Esophagus (tissue), 2 donors: ENCODE data around the gene SSBP3. TPM values are rescaled to one million over a fixed set of nuclear protein-coding genes. Genes with fewer than 3 reads are reported as not detected.

ENCODE experiments used
- H3K27ac ChIP-seq, 2 donors: one replicate each; pipeline ENCODE4 v1.5.1; 2013; ENCODE audit warnings: low read depth in 2 of 2, mild to moderate bottlenecking in 2 of 2, inconsistent platforms in 1 of 2, low read length in 1 of 2, moderate library complexity in 1 of 2
- H3K27me3 ChIP-seq, 2 donors: one replicate each; pipeline ENCODE4 v1.6.1; 2013; ENCODE audit warnings: low read length in 2 of 2, control low read depth in 1 of 2, mild to moderate bottlenecking in 1 of 2; ENCODE audit not compliant: insufficient read depth in 2 of 2, control insufficient read depth in 1 of 2
- H3K36me3 ChIP-seq, 2 donors: one replicate each; pipeline ENCODE4 v1.6.1; 2013; ENCODE audit warnings: low read length in 1 of 2; ENCODE audit not compliant: control insufficient read depth in 2 of 2, insufficient read depth in 2 of 2
- H3K4me1 ChIP-seq, 2 donors: one replicate each; pipeline ENCODE4 v1.6.1; 2013; ENCODE audit warnings: low read length in 1 of 2; ENCODE audit not compliant: control insufficient read depth in 2 of 2, insufficient read depth in 2 of 2
- H3K4me3 ChIP-seq, 2 donors: one replicate each; pipeline ENCODE4 v1.5.1; 2013; ENCODE audit warnings: low read length in 2 of 2, mild to moderate bottlenecking in 2 of 2, low read depth in 1 of 2, moderate library complexity in 1 of 2
- H3K9me3 ChIP-seq, 2 donors: one replicate each; pipeline ENCODE4 v1.6.1; 2013; ENCODE audit warnings: mild to moderate bottlenecking in 2 of 2, low read depth in 1 of 2, low read length in 1 of 2, moderate library complexity in 1 of 2; ENCODE audit not compliant: control insufficient read depth in 2 of 2, insufficient read depth in 1 of 2
- WGBS, 2 donors: extraction: QIAGEN DNeasy Blood & Tissue Kit; methylation state at CpG; one replicate each; pipeline ENCODE4 v1.1.7; 2013; 5-methylcytosine and 5-hydroxymethylcytosine counted together
- polyA plus RNA-seq, 2 donors: library from polyadenylated mRNA; stranded (reverse); fragments of 200-250 nt; gene quantifications; one replicate each; pipeline ENCODE4 v1.2.3, GENCODE V29; 2013
- donor health status: healthy with polysubstance abuse.
- donor health status: Bipolar disorder and iron deficiency.

SSBP3 gene
- polyA plus RNA-seq, 2 donors = 30.7 to 39.0 TPM

DNA sequence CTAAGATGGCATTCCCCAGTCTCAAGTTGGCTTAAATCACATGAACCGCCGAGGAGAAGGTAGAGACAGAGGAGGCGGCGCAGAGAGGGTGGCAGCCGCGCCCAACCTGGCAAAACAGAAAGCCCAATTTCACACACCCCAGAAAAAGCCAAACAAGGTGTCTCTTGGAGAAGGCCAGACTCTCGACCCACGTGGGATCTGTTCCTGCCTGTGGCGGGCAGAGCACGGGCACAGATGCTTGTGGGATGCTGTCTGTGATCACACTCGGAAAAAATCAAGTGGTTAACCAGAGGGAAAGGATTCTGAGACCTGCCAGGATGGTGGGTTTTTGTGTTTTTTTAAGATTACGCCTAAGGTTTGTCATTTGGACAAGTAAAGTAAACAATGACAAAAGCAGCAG lies 125.5 kb downstream of the SSBP3 start:
- Histone ChIP-seq H3K36me3 (no peaks in the 10 kb centered on the region), H3K9me3 (no peaks in the 10 kb centered on the region), H3K27ac (peak overlapping the region in 1 of 2 donors; percentile 5), H3K4me3 (no peak overlapping the region), H3K4me1 (peaks cover 10 to 27% of the 10 kb centered on the region in 2 donors), H3K27me3 (no peaks in the 10 kb centered on the region)
- 59% methylated on average over 12 of the region's 12 CpGs for WGBS, 2 donors

DNA sequence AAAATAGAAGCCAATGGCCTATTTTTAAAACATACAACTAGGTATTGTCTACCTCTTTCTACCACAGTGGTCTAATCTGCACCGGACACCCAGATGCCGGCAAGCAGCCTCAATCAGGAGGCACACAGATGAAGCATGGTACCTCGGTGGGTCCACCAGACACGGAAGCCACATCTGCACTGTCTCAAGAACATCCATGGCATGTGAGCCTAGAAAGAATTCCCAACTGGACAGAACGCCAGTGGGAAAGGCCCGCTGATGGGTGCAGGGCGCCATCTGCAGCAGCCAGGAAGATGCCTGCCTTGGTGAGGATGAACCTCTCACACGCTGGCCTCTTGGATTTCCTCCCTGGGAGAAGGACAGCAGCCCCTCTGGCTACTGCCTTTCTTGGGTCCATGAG lies 126.7 kb downstream of the SSBP3 start:
- H3K27ac ChIP-seq = peak overlapping the region; percentile 0 to 23
- no peaks in the 10 kb centered on the region for H3K9me3 ChIP-seq
- H3K4me3 ChIP-seq = no peak overlapping the region
- 97% methylated on average over 8 of the region's 8 CpGs for WGBS, 2 donors
- no peaks in the 10 kb centered on the region for H3K36me3 ChIP-seq
- no peaks in the 10 kb centered on the region for H3K27me3 ChIP-seq
- H3K4me1 ChIP-seq = peaks cover 16 to 38% of the 10 kb centered on the region in 2 donors

DNA sequence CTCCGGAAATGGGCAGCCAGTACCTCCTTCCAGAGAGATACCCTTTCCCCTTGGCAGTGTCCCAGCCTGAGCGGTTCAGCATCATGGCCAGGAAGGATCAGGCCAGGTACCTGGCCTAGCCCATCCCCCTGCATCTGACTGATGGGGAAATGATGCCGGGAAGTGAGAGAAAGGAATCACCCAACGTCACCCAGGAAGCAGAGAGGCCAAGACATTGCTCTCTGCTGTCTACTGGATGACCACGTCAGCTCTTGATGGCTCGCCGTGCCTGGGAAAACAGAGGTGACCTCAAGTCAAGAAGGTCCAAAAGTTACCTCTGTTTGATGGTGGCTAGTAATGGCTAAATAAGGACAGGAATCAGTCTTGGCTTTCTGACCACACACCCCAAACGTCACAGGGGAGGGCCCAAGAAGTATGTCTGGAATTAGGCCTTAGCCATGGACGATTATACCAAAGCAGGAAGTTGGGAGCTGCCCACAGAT lies 127.2 kb downstream of the SSBP3 start:
- WGBS, 2 donors = 66 to 76% methylated on average over 9 of the region's 9 CpGs
- H3K27me3 ChIP-seq = no peaks in the 10 kb centered on the region
- peaks cover 17 to 42% of the 10 kb centered on the region in 2 donors for H3K4me1 ChIP-seq
- H3K9me3 ChIP-seq = no peaks in the 10 kb centered on the region
- no peaks in the 10 kb centered on the region for H3K36me3 ChIP-seq
- H3K27ac ChIP-seq = peak overlapping the region; percentile 55 to 82
- no peak overlapping the region for H3K4me3 ChIP-seq

DNA sequence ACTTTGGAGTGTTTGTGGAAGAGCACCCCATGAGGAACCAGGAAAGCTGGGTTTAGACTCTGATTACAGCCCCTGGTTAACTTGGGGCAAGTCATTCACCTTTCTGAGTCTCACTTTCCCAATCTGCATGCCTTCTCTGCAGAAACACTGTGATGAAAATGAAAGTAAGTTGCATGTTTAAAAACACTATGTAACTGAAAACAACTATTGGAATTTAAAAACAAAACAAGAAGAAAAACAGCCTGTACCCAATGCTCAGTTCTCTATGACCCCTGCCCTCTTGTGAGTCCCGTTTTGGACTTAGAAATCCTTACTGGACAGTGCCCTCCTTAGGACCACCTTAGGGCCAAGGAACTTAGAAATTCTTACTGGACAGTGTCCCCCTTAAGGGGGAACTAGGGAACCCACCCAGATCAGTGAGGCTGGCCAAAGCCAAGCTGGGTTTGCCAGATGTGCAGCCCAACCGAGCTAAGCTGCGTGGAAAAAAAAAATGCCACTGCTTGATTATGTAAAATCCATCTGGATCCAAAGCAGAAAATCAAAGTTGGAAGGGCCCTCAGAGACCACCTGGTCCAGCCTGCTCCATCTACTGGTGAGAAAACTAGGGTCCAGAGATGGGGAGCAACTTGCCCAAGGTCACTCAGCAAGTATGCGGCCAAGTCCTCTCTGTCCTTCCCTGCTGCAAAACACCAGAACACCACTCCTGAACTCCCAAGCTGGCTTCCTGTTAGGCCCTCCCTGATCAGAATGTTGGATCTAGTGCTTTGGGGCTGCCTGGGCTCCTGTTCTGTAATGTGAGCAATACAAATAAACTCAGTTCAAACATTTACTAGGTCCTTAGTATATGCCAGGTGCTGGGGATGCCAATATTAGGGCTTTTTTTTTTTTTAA lies 128.5 kb downstream of the SSBP3 start:
- H3K4me3 ChIP-seq = no peak overlapping the region
- 40 to 44% methylated on average over 4 of the region's 4 CpGs for WGBS, 2 donors
- no peaks in the 10 kb centered on the region for H3K27me3 ChIP-seq
- peaks cover 26 to 51% of the 10 kb centered on the region in 2 donors for H3K4me1 ChIP-seq
- H3K36me3 ChIP-seq = no peaks in the 10 kb centered on the region
- H3K9me3 ChIP-seq = no peaks in the 10 kb centered on the region
- peak overlapping the region; percentile 83 to 84 for H3K27ac ChIP-seq

DNA sequence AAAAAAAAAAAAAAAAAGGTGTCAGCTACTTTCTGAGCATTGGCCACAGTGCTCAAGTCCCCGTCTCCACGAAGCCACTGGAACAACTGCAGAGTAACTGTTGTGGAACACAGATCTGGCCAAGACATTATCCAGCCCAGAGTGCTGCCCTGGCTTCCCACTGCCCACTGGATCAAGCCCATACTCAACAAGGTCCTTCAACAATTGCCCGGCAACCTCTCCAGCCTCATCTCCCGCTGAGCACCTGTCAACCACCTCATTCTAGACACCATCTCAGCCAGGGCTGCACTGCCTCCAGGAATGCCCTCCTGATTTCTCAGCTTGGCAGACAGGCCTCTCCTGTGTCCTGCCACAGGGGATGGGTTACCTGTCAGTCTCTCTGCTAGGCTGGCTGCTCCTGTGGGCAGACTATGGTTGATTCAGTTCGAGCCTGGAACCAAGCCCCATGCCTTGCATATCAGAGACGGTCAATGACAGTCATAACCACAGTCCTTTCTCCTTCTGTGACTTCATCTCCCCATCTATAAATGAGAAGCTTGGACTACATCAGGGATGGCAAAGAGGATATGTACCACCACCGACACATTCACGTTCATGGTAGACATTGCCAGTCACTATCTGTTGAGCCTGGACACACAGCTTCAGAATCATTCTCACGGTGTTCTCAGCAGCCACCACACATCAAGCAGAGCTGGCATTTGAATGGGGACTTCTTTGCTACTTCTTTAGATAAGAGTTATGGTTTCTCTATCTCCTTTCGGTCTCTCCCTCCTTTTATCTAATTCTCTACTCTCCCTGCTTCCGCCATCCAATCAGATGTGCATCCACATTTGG lies 129.4 kb downstream of the SSBP3 start:
- H3K27me3 ChIP-seq = no peaks in the 10 kb centered on the region
- 87 to 92% methylated on average over 11 of the region's 11 CpGs for WGBS, 2 donors
- H3K27ac ChIP-seq = peak overlapping the region; percentile 83 to 84
- H3K9me3 ChIP-seq = no peaks in the 10 kb centered on the region
- H3K4me1 ChIP-seq = peaks cover 26 to 49% of the 10 kb centered on the region in 2 donors
- no peak overlapping the region for H3K4me3 ChIP-seq
- H3K36me3 ChIP-seq = no peaks in the 10 kb centered on the region

DNA sequence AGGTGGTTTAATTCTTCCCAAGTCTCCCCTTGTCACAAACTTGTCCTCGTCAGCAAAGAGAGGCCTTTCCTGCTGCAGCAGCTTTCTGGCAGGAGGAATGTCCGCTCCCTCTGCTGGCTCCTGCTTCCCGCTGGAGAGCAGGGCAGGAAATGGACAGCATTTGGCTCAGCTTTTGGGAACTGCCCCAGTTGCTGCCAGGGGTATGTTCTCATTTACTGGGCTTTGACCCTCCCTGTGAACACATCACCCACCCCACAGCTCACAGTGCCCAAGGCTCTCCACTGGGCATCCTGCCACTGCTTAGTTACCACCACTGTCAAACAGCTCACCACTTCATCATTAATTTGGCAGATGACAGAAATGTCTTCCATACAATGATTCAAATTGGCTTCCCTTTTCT lies 130.8 kb downstream of the SSBP3 start:
- Histone ChIP-seq H3K27ac (peak overlapping the region; percentile 85 to 92), H3K4me1 (peaks cover 26 to 55% of the 10 kb centered on the region in 2 donors), H3K36me3 (no peaks in the 10 kb centered on the region), H3K4me3 (no peak overlapping the region), H3K27me3 (no peaks in the 10 kb centered on the region), H3K9me3 (no peaks in the 10 kb centered on the region)
- WGBS, 2 donors = 19 to 25% methylated on average over 3 of the region's 3 CpGs

DNA sequence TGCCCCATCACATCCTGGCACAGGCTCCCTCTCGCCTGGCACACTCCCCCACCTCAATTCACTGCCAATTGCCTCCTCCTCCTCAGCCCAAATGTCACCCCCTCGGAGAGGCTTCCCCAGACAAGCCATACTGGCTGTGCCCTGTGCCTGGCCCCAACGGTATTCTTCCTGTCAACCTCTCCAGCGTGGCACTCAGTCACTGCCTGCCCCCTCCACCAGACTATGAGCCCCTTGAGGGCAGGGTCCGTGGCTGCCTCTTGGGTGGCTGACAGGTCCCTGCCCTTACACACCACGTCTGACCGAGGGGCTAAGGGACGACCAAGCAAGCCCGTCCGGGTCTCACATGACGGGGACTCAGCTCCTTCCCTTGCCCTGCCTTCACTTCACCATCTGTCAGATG lies 131.3 kb downstream of the SSBP3 start:
- 41 to 51% methylated on average over 11 of the region's 11 CpGs for whole genome bisulfite sequencing, 2 donors
- H3K27ac ChIP-seq = peak overlapping the region; percentile 85 to 92
- no peaks in the 10 kb centered on the region for H3K9me3 ChIP-seq
- H3K4me3 ChIP-seq = no peak overlapping the region
- H3K4me1 ChIP-seq = peaks cover 26 to 55% of the 10 kb centered on the region in 2 donors
- H3K27me3 ChIP-seq = no peaks in the 10 kb centered on the region
- no peaks in the 10 kb centered on the region for H3K36me3 ChIP-seq

DNA sequence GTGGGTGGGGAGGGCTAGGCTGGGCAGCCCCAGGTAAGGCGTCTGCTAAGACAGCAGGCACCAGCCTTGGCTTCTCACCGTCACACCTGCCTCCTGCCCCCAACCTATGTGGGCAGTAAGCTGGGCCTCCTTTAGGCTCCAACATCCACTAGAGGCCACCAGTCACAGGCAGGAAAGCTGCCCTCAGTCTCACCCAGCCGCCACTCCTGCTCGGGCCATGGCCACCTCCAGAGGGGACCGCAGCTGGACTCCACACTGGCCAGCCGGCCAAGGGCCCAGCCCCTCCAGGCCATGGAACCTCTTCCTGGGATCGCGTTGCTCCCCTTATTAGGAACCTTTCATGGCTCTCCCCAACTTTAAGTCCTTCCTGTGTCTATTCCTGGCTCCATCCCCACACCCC lies 131.7 kb downstream of the SSBP3 start:
- no peak overlapping the region for H3K4me3 ChIP-seq
- H3K27ac ChIP-seq = peak overlapping the region; percentile 85 to 92
- H3K27me3 ChIP-seq = no peaks in the 10 kb centered on the region
- peaks cover 26 to 55% of the 10 kb centered on the region in 2 donors for H3K4me1 ChIP-seq
- no peaks in the 10 kb centered on the region for H3K36me3 ChIP-seq
- WGBS, 2 donors = 65 to 73% methylated on average over 7 to 8 of the region's 8 CpGs
- no peaks in the 10 kb centered on the region for H3K9me3 ChIP-seq

DNA sequence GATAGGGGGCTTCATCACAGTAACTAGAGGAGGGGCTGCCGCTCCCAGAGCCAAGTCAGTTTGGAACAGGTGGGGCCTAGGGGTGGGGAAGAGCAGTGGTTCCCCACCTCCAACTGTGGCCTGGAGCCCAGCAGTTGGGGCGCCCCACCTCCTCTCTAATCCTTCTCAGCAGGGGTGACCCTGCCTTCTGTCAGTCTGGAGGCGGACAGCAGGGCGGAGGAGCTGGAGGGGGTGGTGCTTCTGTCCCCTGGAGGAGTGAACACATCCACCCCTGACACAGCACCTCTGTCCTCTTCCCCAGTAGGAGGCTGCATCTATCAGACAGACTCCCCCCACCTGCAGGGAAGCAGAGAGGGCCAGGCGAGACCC lies 132.4 kb downstream of the SSBP3 start:
- Histone ChIP-seq H3K27me3 (no peaks in the 10 kb centered on the region), H3K9me3 (no peaks in the 10 kb centered on the region), H3K27ac (peak overlapping the region; percentile 85 to 92), H3K4me3 (no peak overlapping the region), H3K4me1 (peaks cover 26 to 52% of the 10 kb centered on the region in 2 donors), H3K36me3 (no peaks in the 10 kb centered on the region)
- WGBS, 2 donors = 59 to 68% methylated on average over 5 of the region's 5 CpGs
